SK-N-SH (cell line): ENCODE data around the gene TRMT1.

Experiments
- EP300 ChIP-seq, 2 experiments: IDR thresholded peaks; 2 replicates each; pipeline versions ENCODE4 v1.4.0 to v1.6.1; 2012; ENCODE audit warnings: borderline replicate concordance in 1 of 2, low read depth in 1 of 2, low read length in 1 of 2
- TEAD4 ChIP-seq: IDR thresholded peaks from 2 replicates; pipeline ENCODE4 v1.4.0; 2012; ENCODE audit warnings: mild to moderate bottlenecking, borderline replicate concordance; ENCODE audit not compliant: insufficient read depth

GRCh38 chr19:13062317-13062716 lies 54.2 kb downstream of the TRMT1 start:
- no peak for TF ChIP-seq TEAD4
- TF ChIP-seq EP300 (IDR thresholded peaks at IDR 0.05; ENCODE audit: borderline replicate concordance in 1 of 2, low read depth in 1 of 2, low read length in 1 of 2), result no peak
